RWPE1 (cell line): Measurements from ENCODE around the gene MCEMP1.

Experiments used
- CTCF ChIA-PET: fragments of 350-600 bp; sonication (Branson Sonifier 250); formaldehyde crosslinking; extraction: SDS; loops from one replicate; lab custom pipeline; 2021; lab: Yijun Ruan, JAX
- POLR2A ChIA-PET: fragments of 400-600 bp; formaldehyde crosslinking; extraction: SDS; loops from one replicate; lab custom pipeline; 2020; ENCODE audit warnings: antibody characterized with exemption; ENCODE audit not compliant: low non-redundant PET; lab: Yijun Ruan, JAX
- DNase-seq: peaks from one replicate; pipeline ENCODE4 v3.0.0; 2012; ENCODE audit warnings: low spot score
- H3K27ac ChIP-seq: fragments of 450-650 bp; 2 replicates; pipeline ENCODE4 v1.5.1; 2017
- TF ChIP-seq, protein P1 (sequence below): fragments of 450-650 bp; conservative IDR thresholded peaks from 2 replicates; pipeline ENCODE4 v1.5.1; 2017; ENCODE audit warnings: low read depth, mild to moderate bottlenecking

MCEMP1 gene

DNA sequence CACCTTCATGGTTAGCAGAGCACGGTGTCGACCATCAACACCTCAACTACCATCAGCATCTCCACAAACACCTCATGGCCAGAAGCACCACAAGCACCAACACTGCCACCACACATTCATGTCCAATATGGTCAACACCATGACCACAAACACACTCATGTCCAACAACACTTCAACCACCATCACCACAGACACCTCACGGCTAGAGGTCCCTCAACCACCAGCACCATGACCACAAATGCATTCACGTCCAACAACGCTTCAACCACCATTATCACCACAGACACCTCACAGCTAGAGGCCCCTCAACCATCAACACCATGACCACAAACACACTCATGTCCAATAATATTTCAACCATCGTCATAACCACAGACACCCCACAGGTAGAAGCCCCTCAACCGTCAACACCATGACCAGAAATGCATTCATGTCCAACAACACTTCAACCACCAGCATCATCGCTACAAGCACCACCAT lies 13.9 kb downstream of the MCEMP1 start:
- no peak overlapping the region for H3K27ac ChIP-seq
- TF ChIP-seq, protein P1, sequence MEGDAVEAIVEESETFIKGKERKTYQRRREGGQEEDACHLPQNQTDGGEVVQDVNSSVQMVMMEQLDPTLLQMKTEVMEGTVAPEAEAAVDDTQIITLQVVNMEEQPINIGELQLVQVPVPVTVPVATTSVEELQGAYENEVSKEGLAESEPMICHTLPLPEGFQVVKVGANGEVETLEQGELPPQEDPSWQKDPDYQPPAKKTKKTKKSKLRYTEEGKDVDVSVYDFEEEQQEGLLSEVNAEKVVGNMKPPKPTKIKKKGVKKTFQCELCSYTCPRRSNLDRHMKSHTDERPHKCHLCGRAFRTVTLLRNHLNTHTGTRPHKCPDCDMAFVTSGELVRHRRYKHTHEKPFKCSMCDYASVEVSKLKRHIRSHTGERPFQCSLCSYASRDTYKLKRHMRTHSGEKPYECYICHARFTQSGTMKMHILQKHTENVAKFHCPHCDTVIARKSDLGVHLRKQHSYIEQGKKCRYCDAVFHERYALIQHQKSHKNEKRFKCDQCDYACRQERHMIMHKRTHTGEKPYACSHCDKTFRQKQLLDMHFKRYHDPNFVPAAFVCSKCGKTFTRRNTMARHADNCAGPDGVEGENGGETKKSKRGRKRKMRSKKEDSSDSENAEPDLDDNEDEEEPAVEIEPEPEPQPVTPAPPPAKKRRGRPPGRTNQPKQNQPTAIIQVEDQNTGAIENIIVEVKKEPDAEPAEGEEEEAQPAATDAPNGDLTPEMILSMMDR: no peak
- POLR2A ChIA-PET: no interaction called here
- CTCF ChIA-PET: no interaction called here
- no peak for DNase-seq

DNA sequence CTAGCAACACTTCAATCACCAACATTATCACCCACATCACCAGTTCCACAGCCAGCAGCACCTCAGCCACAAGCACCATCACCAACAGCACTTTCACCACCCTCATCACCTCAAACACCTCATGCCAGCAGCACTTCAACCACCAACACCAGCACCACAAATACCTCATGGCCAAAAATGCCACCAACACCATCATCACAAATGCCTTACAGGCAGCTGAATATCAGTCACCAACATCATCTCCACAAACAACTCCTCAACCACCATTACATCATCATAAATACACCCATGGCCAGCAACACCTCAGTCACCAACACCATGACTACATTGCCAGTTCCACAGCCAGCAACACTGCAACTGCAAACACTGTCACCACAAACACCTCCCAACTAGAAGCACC lies 14.6 kb downstream of the MCEMP1 start:
- POLR2A ChIA-PET: no interaction called here
- no peak overlapping the region for H3K27ac ChIP-seq
- CTCF ChIA-PET: no interaction called here
- TF ChIP-seq, protein P1: no peak
- no peak for DNase-seq

DNA sequence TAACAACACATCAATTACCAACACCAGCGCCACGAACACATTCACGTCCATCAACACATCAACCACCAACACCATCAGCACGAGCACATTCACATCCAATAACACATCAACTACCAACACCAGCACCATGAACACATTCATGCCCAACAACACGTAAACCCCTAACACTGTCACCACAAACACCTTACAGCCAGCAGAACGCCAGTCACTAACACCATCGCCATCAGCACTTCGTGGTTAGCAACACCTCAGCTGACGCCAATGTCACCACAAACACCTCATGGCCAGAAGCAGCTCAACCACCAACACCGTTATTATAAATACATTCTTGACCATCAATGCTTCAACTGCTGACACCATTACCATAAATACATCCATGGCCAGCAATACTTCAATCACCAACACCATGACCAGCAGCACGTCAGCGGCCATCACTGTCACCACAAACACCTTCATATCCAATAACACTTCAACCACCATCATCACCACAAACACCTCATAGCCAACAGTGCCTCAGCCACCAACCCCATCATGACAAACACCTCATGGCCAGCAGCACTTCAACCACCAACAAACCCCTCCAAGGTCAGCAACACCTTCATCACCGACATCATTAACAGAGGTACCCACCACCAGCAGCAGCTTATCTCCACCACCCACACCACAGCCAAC lies 15.7 kb downstream of the MCEMP1 start:
- DNase-seq: no peak
- CTCF ChIA-PET: no interaction called here
- H3K27ac ChIP-seq: no peak overlapping the region
- TF ChIP-seq, protein P1: no peak
- POLR2A ChIA-PET: interaction anchor here (0.6 kb wide), 1 partner anchor 190 kb away, joined by 7 read pairs; no protein-coding TSS in a partner anchor

DNA sequence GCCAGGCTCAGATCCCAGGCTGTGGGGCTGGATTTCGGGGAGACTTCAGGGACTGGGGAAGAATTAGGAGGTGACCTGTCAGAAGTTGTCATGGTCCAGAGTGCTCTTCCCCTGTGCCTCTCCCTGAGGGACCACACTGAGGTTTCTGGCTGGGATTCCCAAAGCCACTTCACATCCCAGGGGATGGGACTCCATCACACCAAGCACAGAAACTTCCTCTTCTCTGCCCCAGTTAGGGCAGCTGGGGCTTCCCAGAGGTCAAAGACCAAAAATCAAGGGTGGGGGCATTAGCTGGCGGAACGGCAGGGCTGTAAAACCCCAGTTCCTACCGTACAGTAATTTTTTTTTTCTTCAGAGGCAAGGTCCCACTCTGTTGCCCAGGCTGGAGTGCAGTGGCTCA lies 17.6 kb downstream of the MCEMP1 start:
- TF ChIP-seq, protein P1: no peak
- CTCF ChIA-PET: no interaction called here

DNA sequence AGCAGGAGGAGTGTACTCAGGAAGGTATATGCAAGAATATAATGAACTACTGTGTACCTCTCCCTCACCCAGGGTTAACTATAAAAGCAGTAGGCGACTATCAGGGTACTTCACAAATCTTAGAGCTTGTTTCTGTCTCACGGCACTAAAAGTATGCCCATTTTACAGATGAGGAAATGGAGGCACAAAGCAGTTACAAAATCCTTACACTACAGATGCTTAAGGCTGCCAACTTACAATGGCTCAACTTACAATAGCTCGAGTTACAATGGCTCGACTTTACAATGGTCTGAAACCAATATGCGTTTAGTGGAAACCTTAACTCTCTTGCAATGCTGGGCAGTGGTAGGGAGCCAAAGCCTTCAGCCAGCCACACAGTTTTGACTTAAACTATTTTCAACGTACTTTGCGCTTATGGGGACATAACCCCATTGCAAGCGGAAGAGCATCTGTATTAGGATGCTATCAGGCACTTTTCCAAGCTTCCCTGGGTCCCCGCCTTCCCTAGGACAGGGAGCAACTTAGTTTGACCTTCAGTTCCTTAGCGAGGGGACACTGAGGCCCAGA lies 20.9 kb downstream of the MCEMP1 start:
- no peak for DNase-seq
- H3K27ac ChIP-seq: no peak overlapping the region
- ChIA-PET CTCF (interaction anchor here (0.9 to 1.4 kb wide), 2 partner anchors 17 to 102 kb away, joined by 3 to 6 read pairs; partner anchors contain the start of gene TRAPPC5), POLR2A (no interaction called here)
- TF ChIP-seq, protein P1: no peak

More for the DNA sequence above, 17.6 kb downstream of the MCEMP1 start:
- DNase-seq: no peak
- POLR2A ChIA-PET: no interaction called here
- no peak overlapping the region for H3K27ac ChIP-seq

DNA sequence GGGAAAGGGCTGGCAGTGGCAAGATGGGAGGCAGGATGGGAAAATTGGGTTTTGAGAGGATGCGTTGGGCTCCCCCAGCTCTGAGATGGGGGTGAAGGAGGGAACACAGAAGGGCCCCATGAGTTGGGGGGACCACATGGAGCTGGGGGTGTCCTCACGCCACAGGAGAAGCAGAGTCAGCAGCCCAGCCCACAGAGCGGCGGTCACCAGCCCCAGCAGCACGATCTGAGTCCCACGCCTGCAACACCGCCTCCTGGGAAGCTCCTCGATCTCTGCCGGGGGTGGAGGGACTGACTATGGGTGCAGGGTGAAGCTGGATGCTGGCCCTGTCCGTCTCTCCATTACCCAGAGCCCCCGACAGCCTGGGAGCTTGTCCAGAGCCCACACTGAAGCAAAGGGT lies 21.7 kb downstream of the MCEMP1 start:
- ChIA-PET CTCF (interaction anchor here (0.6 to 1.5 kb wide), 6 partner anchors 18 to 806 kb away, joined by 3 to 6 read pairs (median 3); partner anchors contain the start of gene TRAPPC5), POLR2A (no interaction called here)
- H3K27ac ChIP-seq: no peak overlapping the region

More for the DNA sequence above, 21.7 kb downstream of the MCEMP1 start:
- TF ChIP-seq, protein P1: no peak
- DNase-seq: no peak
